SK-N-MC (cell line): ENCODE results near the gene SLC4A1.

Experiments used
- EZH2 ChIP-seq: fragments of 200-600 bp; sonication (generic); IDR thresholded peaks from one replicate; pipeline ENCODE4 v1.6.1; 2017; ENCODE audit warnings: antibody characterized with exemption
- FOXP2 ChIP-seq: optimal IDR thresholded peaks from 2 replicates; pipeline ENCODE3; 2011; ENCODE audit warnings: mild to moderate bottlenecking, moderate library complexity; ENCODE audit not compliant: insufficient read depth; ENCODE audit errors: extremely low read length, control extremely low read depth
- POLR2AphosphoS5 ChIP-seq: IDR thresholded peaks from 2 replicates; pipeline ENCODE4 v1.6.1; 2012; ENCODE audit warnings: mild to moderate bottlenecking, low read depth, low read length, borderline replicate concordance

GRCh38 chr17:44247440-44247841 is 20.5 kb downstream of the SLC4A1 start:
- TF ChIP-seq EZH2 (no peak), FOXP2 (no peak), POLR2AphosphoS5 (no peak)
